NCI-H748 (cell line): ENCODE data around the gene PISD.

Experiments used
- DNase-seq: peaks from one replicate; lab custom pipeline; 2025; ENCODE audit not compliant: unreplicated experiment; lab: John Stamatoyannopoulos, UW

The PISD gene

DNA sequence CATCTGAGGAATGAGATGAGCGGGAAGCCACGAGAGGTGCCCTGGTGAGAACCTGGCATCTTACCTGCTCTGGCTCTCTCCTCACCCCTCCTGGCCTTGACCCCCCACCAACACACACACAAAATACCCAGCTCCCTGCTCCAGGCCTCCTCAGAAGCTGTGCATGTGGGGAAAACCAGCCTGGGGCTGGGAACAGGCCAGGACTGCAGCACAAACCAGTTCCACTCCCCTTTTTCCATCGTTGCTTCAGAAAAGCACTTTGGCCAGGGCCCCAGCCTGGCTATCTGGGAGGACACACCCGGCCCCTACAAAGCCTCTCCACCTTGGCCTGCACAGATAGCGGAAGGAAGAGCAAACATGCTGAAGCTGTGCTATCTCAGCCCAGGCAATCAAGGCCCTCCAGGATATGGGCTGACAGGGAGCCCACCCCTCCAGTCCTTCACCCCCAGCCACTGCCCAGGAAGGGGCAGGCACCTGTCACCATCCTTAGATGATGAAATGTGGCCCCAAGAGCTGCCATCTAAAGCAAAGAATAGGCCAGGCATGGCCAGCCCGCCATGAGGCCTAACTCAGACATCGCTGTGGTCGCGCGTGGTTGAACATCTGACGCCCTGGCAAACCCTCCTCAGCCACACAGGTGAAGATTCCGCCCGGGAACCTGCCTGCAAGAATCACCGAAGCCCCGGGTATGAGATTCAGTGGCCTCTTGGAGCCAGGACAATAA, 35.4 kb downstream of the PISD start:
- no peak for DNase-seq

- no peak for DNase-seq
These were observed 36.2 kb downstream of the PISD start for GRCh38 chr22:31625661-31626426.

GRCh38 chr22:31625257-31625640, 36.8 kb downstream of the PISD start:
- DNase-seq = no peak

DNA sequence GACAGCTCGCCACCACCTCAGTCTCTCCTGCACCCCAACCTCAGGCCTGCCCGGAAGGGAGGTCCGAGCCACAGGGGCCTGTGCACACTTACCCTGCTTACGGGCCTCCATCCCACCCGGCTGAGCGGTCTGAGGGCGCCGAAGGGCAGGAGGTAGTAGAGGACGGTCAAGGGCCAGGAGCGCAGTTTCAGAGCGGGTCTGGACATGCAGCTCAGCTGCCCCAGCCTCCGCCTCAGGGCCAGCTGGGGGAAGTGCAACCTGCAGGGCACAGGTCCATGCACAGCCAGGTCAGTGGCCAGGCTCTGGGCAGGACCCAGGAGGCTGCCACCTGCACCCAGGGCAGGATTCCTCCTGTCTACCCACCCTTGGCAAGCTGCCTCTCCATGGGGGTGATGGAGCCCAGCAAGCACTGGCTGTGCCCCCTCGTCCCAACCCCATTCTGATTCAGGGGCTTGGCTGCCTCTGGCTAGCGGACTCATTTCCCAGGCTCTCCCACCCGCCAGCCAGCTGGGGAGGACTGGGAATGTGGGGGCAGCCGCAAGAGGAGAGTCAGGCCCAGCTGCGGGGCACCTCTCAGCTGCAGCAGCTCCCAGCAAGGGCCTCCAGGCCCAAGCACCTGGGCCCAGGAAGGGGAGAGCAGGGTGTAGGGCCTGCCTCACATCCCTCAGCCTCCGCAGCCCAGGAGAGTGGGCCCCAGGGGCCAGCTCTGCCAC, 38.3 kb downstream of the PISD start:
- DNase-seq = no peak

GRCh38 chr22:31622980-31623379, 39.0 kb downstream of the PISD start:
- no peak for DNase-seq

GRCh38 chr22:31621507-31622124, 40.4 kb downstream of the PISD start:
- no peak for DNase-seq

- no peak for DNase-seq
These were observed 41.1 kb downstream of the PISD start for GRCh38 chr22:31620756-31621480.

GRCh38 chr22:31619611-31620300, 42.3 kb downstream of the PISD start:
- no peak for DNase-seq

DNA sequence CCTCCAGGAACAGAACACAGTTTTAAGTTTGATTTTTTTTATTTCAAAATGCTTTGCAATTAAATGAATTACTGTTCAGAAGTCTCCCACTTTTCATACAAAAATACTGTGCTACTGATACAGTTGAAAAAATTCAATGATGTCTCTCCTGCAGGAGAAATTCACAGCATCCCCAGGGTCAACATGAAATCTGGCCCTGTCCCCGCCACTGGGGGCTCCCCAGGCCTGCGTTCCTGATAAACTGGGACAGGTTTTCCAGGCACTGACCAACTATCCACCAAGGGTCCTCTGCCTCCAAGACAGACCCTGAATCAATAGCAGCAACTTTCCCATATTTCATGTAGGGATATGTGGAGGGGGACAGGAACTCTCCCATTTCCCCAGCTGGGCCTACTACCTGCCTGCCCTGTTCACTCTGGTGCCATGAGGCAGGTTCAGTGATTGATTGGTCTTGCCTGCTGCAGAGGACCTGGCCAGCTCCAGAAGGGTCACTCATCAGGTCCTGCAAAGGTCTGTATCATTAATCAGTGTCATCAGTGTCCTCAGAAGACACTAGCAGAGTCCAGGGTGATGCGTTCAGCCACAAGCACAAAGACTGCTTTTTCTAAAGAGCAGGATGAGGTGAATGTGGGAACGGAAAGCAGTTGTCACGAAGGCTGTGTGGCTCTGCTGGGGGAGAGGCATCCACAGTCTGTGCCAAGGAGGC, 43.4 kb downstream of the PISD start:
- DNase-seq = no peak

DNA sequence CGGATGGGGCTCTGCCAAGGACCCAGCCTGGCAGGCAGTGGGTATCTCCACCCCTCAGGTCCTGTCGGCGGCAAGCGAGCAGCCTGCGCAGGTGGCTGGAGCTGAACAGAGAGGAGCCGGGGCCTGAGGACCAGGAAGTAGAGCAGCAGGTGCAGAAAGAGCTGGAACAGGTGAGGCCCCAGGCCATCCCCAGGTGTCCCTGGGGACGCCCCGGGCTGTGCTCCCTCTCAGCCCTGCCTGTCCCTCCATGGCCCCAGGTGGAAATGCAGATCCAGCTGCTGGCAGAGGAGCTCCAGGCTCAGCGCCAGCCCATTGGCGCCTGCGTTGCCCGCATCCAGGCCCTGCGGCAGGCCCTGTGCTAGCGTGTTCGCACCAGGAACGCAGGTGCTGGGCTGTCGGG, 44.0 kb downstream of the PISD start:
- no peak for DNase-seq

- no peak for DNase-seq
These were observed 45.6 kb downstream of the PISD start for GRCh38 chr22:31616315-31616980.

DNA sequence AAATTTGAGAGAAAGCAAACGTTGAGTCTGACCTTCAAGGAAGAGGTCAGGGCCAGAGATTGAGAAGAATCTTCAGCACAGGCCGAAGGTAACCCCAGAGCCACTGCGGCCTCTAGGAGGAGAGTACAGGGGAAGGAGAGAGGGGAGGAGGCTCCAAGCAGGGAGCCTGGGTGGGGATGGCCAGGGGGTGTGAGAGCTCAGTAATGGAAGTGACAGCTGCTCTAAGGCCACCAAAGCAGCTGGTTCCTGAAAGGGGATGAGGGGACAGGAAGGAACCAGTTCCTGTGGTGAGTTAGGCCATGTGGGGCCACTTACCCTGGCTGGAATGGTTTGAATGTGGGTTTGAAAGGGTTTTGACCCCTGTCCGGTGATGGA, 46.1 kb downstream of the PISD start:
- DNase-seq = no peak

DNA sequence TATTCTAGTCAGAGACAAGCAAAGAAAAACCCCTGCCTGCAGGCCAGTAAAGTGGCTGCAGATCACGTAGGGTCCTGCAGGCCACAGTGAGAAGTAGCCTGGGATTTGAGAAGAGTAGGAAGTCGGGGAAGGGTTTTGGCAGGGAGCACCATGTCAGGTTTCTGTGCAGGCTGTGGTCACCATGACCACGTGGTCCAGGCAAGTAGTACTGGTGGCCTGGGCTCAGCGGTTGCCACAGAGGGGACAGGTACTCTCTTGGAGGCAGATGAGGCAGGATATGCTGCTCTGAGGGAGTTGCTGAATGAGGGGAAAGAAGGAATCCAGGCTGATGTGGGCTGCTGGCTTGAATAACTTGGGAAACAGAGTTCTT, 46.5 kb downstream of the PISD start:
- DNase-seq = no peak

DNA sequence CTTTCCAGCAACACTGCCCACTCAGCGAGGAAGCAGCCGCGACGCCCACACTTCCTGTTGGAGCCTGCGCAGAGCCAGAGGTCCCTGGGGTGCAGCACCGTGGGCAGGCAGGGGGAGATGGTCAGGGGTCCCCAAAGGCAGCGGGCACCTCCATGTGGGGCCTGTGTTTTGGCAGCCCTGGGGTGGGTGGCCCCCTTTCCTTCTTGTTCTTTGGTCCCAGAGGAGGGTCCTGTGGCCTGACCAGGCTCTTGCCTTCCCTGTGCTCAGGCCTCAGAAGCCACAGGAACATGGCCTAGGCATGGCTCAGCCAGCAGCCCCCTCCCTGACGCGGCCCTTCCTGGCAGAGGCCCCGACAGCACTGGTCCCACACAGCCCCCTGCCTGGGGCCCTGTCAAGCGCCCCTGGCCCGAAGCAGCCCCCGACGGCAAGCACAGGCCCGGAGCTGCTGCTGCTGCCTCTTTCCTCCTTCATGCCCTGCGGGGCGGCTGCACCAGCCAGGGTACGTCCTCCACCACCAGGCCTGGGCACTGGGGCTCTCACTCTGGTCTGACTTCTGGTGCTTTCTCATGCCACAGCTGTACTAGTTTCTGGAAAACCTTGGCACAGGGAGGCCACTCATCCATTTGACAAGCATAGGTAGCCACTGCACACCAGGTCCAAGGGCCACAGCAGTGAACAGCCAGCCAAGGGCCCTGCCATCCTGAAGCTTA, 47.1 kb downstream of the PISD start:
- DNase-seq = no peak

- no peak for DNase-seq
These were observed 48.1 kb downstream of the PISD start for GRCh38 chr22:31613904-31614296.

DNA sequence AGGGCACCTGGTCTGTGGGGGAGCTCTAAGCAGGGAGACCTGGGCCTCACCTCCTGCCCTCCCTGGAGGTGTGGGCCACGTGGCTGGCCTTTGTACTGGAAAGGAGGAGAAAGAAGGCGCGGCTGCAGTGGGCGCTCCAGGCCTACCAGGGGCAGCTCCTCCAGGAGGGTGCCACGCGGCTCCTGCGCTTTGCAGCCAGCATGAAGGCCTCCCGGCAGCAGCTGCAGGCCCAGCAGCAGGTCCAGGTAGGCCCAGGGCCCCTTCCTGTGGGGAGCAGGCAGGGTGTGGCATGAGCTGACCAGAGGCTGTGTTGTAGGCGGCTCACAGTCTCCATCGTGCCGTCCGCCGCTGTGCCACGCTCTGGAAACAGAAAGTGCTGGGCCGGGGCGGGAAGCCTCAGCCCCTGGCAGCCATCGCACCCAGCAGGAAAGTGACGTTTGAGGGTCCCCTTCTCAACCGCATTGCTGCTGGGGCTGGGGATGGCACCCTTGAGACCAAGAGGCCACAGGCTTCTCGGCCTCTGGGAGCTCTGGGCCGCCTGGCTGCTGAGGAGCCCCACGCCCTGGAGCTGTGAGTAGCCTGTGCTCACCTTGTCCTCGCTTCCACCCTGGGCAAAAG, 48.6 kb downstream of the PISD start:
- DNase-seq = no peak

- DNase-seq = no peak
These were observed 49.1 kb downstream of the PISD start for GRCh38 chr22:31612891-31613285.

- DNase-seq = no peak
These were observed 50.8 kb downstream of the PISD start for GRCh38 chr22:31611061-31611760.
